Measurements from ENCODE around the gene GRK4.

The GRK4 gene

DNA sequence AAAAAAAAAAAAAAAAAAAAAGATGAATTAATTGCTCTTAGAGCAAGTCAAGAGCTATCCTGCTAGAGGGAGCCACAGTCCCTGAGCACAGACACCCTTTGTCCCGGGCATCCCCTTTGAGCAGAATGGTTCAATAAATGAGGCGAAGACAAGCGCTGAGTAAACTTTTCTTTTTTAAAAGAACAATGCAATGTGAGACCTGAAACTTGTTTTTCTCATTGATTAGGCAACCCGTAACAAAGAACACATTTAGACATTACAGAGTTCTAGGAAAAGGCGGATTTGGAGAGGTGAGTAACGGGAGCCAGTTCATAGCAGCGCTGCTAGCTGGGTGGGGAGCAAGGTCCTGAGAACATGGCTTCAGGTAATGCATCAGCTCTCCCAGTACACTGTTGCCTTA is 46.1 kb downstream of the GRK4 start:
- Histone ChIP-seq H3K9me3 (ENCODE audit: insufficient read depth, low read length) (no peaks in the 10 kb centered on the region), H3K9me2 (replicated peaks; ENCODE audit: insufficient read depth, low read length) (no peaks in the 10 kb centered on the region), H3K4me2 (ENCODE audit: low read depth, low read length, poor library complexity, severe bottlenecking) (no peak overlapping the region), H4K20me1 (ENCODE audit: low read depth, low read length) (no peaks in the 10 kb centered on the region), H2AFZ (ENCODE audit: low read depth, low read length, severe bottlenecking) (no peak overlapping the region), H3K27me3 (ENCODE audit: low read length) (no peaks in the 10 kb centered on the region), H3F3A (ENCODE audit: insufficient read depth) (no peaks in the 10 kb centered on the region), H3K79me2 (ENCODE audit: insufficient read depth, low read length) (no peaks in the 10 kb centered on the region), H3K4me3 (ENCODE audit: insufficient read depth, low read length, poor library complexity, severe bottlenecking) (no peak overlapping the region), H3K36me3 (ENCODE audit: low read length) (no peaks in the 10 kb centered on the region), H3K27ac (ENCODE audit: low read depth, low read length) (no peak overlapping the region), H3K9ac (ENCODE audit: low read length) (no peak overlapping the region)
- TF ChIP-seq EZH2phosphoT487 (conservative IDR thresholded peaks at IDR 0.05; ENCODE audit: low read length), result no peak
- TF ChIP-seq, protein P1, sequence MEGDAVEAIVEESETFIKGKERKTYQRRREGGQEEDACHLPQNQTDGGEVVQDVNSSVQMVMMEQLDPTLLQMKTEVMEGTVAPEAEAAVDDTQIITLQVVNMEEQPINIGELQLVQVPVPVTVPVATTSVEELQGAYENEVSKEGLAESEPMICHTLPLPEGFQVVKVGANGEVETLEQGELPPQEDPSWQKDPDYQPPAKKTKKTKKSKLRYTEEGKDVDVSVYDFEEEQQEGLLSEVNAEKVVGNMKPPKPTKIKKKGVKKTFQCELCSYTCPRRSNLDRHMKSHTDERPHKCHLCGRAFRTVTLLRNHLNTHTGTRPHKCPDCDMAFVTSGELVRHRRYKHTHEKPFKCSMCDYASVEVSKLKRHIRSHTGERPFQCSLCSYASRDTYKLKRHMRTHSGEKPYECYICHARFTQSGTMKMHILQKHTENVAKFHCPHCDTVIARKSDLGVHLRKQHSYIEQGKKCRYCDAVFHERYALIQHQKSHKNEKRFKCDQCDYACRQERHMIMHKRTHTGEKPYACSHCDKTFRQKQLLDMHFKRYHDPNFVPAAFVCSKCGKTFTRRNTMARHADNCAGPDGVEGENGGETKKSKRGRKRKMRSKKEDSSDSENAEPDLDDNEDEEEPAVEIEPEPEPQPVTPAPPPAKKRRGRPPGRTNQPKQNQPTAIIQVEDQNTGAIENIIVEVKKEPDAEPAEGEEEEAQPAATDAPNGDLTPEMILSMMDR (IDR thresholded peaks at IDR 0.05; ENCODE audit: insufficient read depth, low read length, poor library complexity, severe bottlenecking), result no peak

DNA sequence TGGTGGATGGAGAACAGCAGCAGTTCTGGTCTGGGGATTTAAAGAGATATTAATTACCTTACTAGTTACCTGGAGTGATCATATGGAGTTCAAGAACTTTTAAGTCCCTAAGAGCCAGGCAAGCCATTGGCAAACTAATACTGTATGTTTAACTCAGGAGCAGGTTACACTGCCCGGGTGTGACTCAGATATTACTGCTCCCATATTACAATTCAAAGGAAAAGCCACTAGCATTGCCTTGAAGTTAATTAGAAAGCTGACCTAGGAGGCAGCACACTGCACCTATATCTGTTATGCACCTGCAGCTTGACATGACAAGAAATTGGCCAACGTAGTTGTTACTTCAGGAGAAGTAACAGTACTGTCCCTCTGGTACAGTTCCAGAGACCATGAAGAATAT is 47.2 kb downstream of the GRK4 start:
- H2AFZ ChIP-seq (ENCODE audit: low read depth, low read length, severe bottlenecking), result no peak overlapping the region
- H3K27ac ChIP-seq (ENCODE audit: low read depth, low read length), result no peak overlapping the region
- H3F3A ChIP-seq (ENCODE audit: insufficient read depth), result no peaks in the 10 kb centered on the region
- no peak overlapping the region for H3K4me2 ChIP-seq (ENCODE audit: low read depth, low read length, poor library complexity, severe bottlenecking)
- no peaks in the 10 kb centered on the region for H3K9me3 ChIP-seq (ENCODE audit: insufficient read depth, low read length)
- H3K9ac ChIP-seq (ENCODE audit: low read length), result no peak overlapping the region
- no peaks in the 10 kb centered on the region for H4K20me1 ChIP-seq (ENCODE audit: low read depth, low read length)
- H3K79me2 ChIP-seq (ENCODE audit: insufficient read depth, low read length), result no peaks in the 10 kb centered on the region
- no peaks in the 10 kb centered on the region for H3K36me3 ChIP-seq (ENCODE audit: low read length)
- H3K27me3 ChIP-seq (ENCODE audit: low read length), result no peaks in the 10 kb centered on the region
- no peak for TF ChIP-seq EZH2phosphoT487 (conservative IDR thresholded peaks at IDR 0.05; ENCODE audit: low read length)
- TF ChIP-seq, protein P1 (IDR thresholded peaks at IDR 0.05; ENCODE audit: insufficient read depth, low read length, poor library complexity, severe bottlenecking), result no peak
- no peak overlapping the region for H3K4me3 ChIP-seq (ENCODE audit: insufficient read depth, low read length, poor library complexity, severe bottlenecking)
- H3K9me2 ChIP-seq (replicated peaks; ENCODE audit: insufficient read depth, low read length), result no peaks in the 10 kb centered on the region

DNA sequence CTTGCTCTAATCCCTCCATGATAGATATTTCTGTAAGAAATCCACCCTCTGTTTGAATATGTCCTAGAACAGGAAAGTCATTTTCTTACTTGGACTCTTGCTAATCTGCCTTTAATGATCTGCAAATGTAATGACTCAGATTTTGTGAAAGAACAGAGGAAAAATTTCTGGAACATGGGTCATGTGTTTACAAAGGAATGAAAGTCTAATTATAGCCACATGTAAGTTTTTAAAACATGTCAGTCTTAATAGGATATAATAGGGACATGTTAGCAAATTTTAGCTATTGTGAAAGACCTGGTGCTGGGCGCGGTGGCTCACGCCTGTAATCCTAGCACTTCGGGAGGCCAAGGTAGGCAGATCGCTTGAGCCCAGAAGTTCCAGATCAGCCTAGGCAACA is 47.6 kb downstream of the GRK4 start:
- no peak overlapping the region for H3K4me2 ChIP-seq (ENCODE audit: low read depth, low read length, poor library complexity, severe bottlenecking)
- H3K9ac ChIP-seq (ENCODE audit: low read length), result no peak overlapping the region
- H3K27ac ChIP-seq (ENCODE audit: low read depth, low read length), result no peak overlapping the region
- no peak overlapping the region for H2AFZ ChIP-seq (ENCODE audit: low read depth, low read length, severe bottlenecking)
- no peaks in the 10 kb centered on the region for H3F3A ChIP-seq (ENCODE audit: insufficient read depth)
- no peaks in the 10 kb centered on the region for H3K36me3 ChIP-seq (ENCODE audit: low read length)
- H3K9me2 ChIP-seq (replicated peaks; ENCODE audit: insufficient read depth, low read length), result no peaks in the 10 kb centered on the region
- H3K9me3 ChIP-seq (ENCODE audit: insufficient read depth, low read length), result no peaks in the 10 kb centered on the region
- H3K4me3 ChIP-seq (ENCODE audit: insufficient read depth, low read length, poor library complexity, severe bottlenecking), result no peak overlapping the region
- TF ChIP-seq, protein P1 (IDR thresholded peaks at IDR 0.05; ENCODE audit: insufficient read depth, low read length, poor library complexity, severe bottlenecking), result no peak
- no peak for TF ChIP-seq EZH2phosphoT487 (conservative IDR thresholded peaks at IDR 0.05; ENCODE audit: low read length)
- no peaks in the 10 kb centered on the region for H3K79me2 ChIP-seq (ENCODE audit: insufficient read depth, low read length)
- no peaks in the 10 kb centered on the region for H4K20me1 ChIP-seq (ENCODE audit: low read depth, low read length)
- no peaks in the 10 kb centered on the region for H3K27me3 ChIP-seq (ENCODE audit: low read length)
